GM12865 (cell line): Measurements from ENCODE around the gene SSH2.
"Not testable (repeated sequence)": the region's sequence is repeated elsewhere in the genome, so short reads cannot be mapped to it uniquely, and the experiment has no call there.

Source experiments
- DNase-seq: peaks from one replicate; pipeline ENCODE4 v3.0.0; 2010; ENCODE audit warnings: low read depth
- H3K4me3 ChIP-seq: 2 replicates; pipeline ENCODE4 v1.5.1; 2011; ENCODE audit warnings: mild to moderate bottlenecking, low read depth, low read length, control low read depth
- CTCF ChIP-seq: IDR thresholded peaks from 2 replicates; pipeline ENCODE4 v1.5.1; 2011; ENCODE audit warnings: low read length, control low read depth, low read depth, inconsistent platforms; ENCODE audit not compliant: insufficient read depth; ENCODE audit errors: missing control alignments

SSH2 gene

GRCh38 chr17:29661213-29661612 is 268.8 kb downstream of the SSH2 start:
- no peak overlapping the region for H3K4me3 ChIP-seq
- TF ChIP-seq CTCF, result no peak
- no peak for DNase-seq

DNA sequence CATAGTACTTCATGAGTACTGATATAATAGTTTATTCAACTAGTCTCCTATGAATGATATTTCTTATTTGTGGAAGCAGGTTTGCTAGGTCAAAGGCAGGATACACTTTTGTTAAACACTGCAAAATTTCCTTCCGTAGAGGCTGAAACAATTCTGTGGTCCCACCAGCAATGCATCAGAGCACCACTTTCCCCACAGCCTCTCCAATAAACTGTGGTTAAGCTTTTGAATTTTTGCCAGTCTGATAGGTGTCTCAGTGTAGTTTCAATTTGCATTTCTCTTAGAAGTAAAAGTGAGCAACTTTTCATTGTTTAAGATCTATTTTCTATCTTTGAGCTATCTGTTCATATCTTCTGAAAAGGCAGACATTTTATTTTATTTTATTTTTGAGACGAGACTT is 270.9 kb downstream of the SSH2 start:
- no peak for DNase-seq
- H3K4me3 ChIP-seq, result no peak overlapping the region
- TF ChIP-seq CTCF, result no peak

GRCh38 chr17:29655323-29655722 is 274.7 kb downstream of the SSH2 start:
- DNase-seq, result no peak
- H3K4me3 ChIP-seq, result no peak overlapping the region
- TF ChIP-seq CTCF, result no peak

DNA sequence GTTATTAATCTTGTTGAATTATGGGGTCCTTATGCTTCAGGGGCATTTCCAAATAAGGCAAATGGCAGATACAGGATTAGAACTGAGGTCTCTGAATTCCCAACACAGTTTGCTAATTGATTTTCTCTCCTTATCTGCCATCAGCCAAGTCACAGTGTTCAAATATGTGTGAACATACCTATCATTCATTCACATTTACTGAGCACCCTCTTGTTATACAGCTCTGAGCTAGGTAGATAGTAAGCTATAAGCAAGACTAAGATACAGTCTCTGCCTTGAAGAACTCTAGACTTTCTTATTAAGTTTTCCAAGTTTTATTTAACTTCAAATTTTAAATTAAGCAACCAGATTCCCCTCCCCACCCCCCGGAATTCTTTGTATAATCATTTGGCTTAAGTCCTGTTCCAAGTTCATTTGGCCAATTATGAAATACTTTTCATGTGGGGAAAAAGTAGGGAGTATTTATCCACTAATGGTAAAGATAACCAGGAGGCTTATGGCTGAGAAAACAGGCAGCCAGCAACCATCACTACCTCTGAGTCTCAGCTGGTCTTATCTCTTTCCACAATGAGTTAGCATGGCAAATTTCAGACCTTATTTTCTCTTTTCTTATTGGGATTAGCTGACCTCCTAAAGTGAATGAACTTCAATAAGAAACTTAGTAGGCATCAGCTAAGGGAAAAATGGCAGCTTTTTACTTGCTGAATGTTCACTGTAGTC is 275.9 kb downstream of the SSH2 start:
- no peak overlapping the region for H3K4me3 ChIP-seq
- no peak for TF ChIP-seq CTCF
- DNase-seq, result no peak

- no peak overlapping the region for H3K4me3 ChIP-seq
- no peak for TF ChIP-seq CTCF
- DNase-seq, result no peak
Measured at GRCh38 chr17:29652976-29653375, 277.1 kb downstream of the SSH2 start.

GRCh38 chr17:29651913-29652312 is 278.1 kb downstream of the SSH2 start:
- DNase-seq, H3K4me3 ChIP-seq: not testable (repeated sequence)

- no peak overlapping the region for H3K4me3 ChIP-seq
- no peak for TF ChIP-seq CTCF
- no peak for DNase-seq
Measured at GRCh38 chr17:29650396-29650795, 279.6 kb downstream of the SSH2 start.
